CD4-positive, alpha-beta T cell treated with Interleukin-17A for 1 hour (primary cell): ENCODE measurements around the gene DIAPH2.
A peak's percentile ranks its signal among the peaks of the same experiment; 100 is the strongest.

ENCODE experiments used
- DNase-seq: peaks from one replicate; pipeline ENCODE4 v3.0.0-alpha.2; 2020

The DIAPH2 gene

DNA sequence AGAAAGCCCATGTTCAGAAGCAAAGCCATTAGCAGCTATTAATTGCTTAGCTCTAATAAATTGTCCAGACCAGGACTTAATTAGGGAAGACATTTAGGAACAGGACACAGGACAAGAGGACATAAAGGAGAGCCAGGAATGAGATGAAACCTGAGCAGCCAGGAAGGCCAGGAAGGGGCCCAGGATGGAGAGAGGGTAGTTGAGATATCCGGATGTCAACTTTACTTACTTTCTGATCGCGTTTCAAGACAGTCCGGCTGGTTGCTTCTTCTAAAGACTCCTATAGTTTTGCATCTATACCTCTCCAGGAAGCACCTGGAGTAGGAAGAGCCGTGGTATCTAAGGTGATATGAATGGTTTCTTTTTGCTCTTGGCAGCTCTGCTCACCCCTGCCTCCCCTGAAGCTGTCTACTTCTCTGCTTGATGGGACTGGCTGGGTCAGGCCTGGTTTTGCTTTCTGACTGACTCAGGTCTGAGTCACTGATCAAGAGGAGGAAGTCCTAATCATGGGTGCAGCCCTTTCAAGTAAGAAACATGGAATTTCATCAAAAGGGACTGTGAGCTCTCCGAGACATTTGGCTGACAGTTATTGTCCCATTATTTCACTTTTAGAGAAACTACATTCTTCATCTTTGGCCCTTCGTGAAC lies 932.4 kb downstream of the DIAPH2 start:
- DNase-seq: peak; percentile 1

DNA sequence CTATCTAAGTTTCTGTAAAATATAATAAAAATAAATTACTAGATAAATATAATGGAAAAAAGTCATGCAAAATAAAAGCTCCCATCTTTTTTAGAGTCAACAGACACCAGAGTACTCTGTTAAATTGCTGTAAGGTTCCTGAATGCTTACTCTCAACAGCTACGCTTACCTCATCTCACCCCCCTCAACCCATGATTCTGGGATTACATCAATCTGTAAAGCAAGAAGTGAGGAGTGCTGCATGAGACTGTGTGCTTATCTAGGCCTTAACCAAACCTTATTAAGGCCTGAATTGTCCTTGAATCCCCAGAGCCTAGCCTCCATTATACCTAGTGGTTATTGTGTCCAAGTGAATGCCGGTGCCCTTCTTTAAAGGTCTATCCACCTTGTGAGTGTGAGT lies 934.9 kb downstream of the DIAPH2 start:
- no peak for DNase-seq

DNA sequence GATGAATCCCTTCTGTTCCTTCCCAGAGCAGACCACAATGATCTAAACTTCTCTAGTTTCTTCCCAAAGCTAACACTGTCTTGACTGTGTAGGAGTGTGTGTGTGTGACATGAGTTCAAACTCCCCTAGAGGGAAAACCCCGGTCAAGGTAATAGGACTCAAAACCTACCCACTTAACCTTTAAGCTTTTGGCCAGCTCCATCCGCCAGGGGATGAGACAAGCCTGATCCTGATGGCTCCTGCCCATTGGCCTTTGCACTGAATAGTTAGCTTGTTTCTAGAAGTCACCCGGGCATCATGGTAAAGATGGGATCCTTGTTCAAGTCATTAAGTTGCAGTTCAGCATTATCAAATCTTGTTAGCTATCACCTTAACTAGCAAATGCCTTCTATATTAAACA lies 937.5 kb downstream of the DIAPH2 start:
- no peak for DNase-seq

DNA sequence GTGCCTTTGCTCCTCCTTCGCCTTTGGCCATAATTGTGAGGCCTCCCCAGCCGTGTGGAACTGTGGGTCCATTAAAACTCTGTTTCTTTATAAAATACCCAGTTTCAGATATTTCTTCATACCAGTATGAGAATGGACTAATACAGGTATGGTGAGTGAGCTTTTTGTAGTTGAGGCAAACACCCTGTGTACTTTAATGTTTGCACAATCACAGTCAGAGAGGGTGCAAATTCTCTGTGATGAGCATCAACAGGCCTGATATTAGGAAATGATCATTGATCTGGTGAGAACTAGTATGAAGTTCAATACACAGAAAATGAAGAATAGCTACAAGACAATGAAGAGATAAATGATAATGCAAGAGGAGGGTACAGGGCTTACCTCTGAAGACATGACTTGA lies 943.7 kb downstream of the DIAPH2 start:
- no peak for DNase-seq

DNA sequence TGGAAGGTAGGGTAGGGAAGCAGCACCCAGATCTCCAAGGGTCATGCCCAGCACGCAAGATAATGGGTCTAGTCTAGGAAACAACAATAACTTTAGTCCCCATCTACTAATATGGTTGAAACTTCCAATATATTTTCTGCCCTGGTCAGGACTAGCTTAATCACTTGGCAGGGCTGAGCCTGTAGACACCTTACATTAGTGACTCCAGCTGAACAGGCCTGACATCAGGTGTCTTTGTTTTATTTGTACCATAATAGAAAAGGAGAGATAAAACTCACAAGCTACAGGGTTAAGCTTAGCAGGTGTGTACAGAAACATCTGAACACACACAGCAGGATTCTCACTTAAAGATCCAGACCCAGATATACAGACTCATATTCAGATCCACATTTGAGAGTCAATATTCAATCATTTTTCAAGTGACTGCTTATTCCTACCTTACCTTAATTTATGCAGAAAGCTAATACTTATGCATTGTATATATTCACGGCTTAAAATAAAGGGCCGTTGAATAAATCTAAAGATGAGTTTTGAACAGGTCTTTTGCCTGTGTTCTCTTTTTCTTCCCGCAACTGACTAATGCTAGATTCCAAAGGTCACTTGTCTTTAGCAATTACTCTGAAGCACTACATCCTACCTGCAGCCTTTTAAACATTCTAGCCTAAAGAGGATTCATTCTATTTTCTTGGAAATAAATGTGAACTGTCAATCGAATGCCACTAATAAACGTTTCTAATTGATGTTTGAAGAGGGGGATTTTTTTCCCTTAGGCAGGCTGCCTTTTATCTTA lies 944.4 kb downstream of the DIAPH2 start:
- DNase-seq: no peak

DNA sequence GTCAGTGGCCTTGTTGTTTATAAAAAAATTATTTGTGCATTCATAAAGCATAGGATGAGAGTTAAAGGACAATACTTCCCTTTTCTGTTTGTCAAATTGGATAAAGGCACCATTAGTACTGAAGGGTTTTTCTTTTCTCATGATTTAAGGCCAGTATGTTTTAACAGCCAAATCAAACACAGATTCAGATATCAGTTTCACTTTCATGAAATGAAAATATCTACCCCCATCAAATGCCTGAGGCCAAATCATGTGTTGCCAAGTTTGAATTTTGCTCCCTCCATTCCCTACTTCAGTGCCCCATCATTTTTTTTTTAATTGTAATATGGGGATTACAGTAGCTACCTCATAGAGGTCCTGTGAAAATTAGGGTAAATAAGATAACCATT lies 944.9 kb downstream of the DIAPH2 start:
- DNase-seq: no peak

DNA sequence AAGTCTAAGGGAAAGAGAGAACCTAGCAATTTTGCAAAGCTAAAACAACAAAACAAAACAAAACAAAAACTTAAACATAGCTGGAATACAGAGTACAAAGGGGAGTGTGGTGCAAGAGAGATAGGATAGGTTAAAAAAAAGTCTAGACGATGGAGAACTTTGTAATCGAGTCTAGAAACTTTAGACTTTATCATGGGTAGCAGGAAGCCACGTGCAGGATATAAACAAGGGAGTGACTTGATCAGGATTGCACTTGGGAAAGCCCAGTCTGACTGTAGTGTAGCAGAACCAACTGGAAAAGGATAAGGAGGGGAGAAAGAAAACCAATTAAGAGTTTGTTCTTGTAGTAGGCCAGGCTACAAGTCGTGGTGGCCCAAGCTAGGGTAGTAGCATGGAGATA lies 949.2 kb downstream of the DIAPH2 start:
- no peak for DNase-seq

DNA sequence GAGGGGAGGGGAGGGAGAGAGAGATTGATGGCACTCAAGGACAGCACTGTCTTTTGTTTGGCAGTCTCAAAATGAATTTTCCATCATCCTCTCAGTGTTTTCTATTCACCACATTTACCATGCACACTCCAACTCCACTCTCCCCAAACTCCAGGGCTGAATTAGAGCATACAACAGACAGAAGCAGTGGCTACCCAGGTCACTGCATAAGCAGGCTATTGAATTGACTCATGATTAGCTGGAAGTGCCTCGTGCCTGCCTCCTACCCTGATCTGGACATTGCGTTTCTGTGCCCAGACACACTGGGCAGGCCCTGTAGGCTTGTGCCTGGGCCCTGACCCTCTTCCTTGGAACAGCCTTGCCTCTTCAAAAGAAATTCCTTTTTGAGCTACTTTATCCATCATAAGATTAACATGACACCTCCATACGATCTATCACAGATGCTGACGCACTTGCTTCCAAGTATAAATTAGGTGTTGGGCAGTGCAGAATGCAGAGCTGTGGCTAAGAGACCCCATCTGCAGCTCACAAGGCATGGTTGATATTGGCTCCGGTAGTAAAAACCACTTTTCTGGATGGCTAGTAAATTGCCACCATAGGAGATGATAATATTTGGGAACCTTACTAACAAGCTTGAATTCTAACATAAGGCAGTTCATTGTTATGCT lies 952.0 kb downstream of the DIAPH2 start:
- no peak for DNase-seq

DNA sequence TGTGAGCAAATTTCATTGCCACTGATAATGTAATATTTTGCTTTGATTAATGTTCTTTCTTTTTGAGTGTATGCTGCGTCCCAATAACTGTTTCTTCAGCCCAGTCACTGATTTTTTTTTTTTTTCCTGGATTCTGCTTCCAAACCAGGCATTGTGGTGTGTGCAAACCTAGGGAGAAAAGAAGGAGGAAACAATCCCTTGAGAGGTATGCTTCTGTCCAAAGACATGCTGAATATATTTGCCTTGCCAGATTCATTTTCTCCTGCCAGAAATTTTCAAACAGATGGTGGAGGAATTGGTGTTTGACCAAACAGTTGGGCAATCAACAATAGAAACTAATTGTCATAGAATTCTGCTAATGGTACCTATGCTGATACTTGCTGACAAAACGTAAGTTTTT lies 952.6 kb downstream of the DIAPH2 start:
- no peak for DNase-seq

DNA sequence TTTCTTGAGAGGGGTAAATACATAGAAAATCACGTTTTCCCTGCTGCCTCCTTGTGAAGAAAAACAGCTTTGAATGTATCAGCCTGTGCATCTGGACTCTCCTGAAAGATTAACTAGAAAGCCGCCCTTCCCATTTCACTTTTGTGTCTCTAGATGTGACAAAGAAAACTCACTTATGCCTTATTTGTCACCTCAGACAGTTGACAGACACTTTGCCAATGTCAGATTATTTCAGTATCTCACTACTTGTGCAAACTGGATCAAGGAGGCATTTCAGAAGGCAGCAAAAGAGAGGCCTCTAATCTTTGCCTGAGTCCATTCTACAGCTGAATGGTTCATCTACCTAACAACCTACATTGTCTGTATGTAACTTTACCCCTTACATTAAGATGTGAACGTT lies 954.0 kb downstream of the DIAPH2 start:
- no peak for DNase-seq

DNA sequence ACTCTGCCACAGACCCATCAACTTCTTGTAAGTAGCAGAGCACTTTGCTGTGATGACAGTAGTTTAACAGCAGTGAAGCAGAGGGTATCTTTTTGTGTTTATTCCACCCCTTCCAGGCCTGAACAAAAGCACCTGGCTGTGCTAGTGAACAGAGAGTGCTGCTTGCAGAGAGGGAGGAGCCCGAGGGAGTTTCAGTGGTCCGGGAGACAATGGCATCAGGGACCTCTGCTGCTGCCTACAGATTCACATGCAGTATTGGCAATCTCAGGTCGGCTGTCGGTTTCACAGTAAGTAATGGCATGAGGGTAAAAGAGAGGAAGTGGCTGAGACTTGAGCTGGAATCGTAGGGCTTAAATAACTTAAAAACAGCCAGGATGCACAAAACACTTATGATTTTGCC lies 954.9 kb downstream of the DIAPH2 start:
- DNase-seq: no peak
